Measurements from ENCODE around the gene USP9Y.

GRCh38 chrY:12700087-12700486 lies 944 bp upstream of the USP9Y start:
- TF ChIP-seq CTCF (IDR thresholded peaks at IDR 0.05; ENCODE audit: insufficient read depth, low read length) (no peak), REST (IDR thresholded peaks at IDR 0.05; ENCODE audit: insufficient replicate concordance, low read depth) (no peak), SPI1 (IDR thresholded peaks at IDR 0.05; ENCODE audit: borderline replicate concordance, low read depth) (no peak), POLR2AphosphoS5 (IDR thresholded peaks at IDR 0.05; ENCODE audit: low read depth) (no peak), GABPA (IDR thresholded peaks at IDR 0.05; ENCODE audit: low read depth) (no peak)
